ENCODE data around the gene CYB561.

Gene CYB561

DNA sequence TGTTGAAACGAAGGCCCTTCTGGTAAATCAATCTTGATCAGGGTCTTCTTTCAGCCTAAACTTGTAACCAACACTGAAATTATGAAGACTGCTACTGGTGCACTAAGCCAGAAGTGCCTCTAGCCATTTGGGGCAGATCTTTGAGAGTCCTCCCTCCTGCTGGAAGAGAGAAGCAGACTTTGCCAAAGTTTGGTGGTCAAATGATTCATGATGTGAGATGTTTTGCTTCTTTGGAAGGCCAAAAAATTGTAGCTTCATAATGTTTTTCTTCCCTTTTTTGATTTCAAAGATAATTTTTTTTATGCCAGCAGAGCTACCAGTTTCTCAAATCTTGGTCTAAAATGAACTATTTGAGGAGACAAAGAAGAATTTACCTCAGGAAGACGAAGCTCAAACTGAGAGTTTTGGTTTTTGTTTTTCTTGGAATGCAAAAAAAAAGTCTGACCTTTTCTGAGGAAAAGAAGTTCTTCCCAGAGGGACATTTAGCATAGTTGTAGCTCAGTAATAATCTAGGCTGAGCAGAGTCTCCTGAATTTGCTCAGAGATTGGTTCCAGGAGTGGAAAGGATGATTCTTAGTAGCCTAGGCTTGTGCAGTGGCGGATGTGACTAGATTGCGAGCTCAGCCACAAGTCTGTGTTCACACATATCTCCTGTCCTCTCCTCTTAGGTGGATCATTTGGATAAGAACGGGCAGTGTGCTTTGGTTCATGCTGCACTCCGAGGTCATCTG is 50.9 kb downstream of the CYB561 start:
- no peak for TF ChIP-seq POLR2AphosphoS5 (IDR thresholded peaks at IDR 0.05; ENCODE audit: low read depth, low read length)
- TF ChIP-seq SIN3A (IDR thresholded peaks at IDR 0.05; ENCODE audit: borderline replicate concordance, insufficient read depth, low read length), result no peak
- no peak for TF ChIP-seq FOXP2 (optimal IDR thresholded peaks at IDR 0.05; ENCODE audit: borderline replicate concordance, extremely low read depth, extremely low read length, insufficient read depth)
- TF ChIP-seq, protein P1, sequence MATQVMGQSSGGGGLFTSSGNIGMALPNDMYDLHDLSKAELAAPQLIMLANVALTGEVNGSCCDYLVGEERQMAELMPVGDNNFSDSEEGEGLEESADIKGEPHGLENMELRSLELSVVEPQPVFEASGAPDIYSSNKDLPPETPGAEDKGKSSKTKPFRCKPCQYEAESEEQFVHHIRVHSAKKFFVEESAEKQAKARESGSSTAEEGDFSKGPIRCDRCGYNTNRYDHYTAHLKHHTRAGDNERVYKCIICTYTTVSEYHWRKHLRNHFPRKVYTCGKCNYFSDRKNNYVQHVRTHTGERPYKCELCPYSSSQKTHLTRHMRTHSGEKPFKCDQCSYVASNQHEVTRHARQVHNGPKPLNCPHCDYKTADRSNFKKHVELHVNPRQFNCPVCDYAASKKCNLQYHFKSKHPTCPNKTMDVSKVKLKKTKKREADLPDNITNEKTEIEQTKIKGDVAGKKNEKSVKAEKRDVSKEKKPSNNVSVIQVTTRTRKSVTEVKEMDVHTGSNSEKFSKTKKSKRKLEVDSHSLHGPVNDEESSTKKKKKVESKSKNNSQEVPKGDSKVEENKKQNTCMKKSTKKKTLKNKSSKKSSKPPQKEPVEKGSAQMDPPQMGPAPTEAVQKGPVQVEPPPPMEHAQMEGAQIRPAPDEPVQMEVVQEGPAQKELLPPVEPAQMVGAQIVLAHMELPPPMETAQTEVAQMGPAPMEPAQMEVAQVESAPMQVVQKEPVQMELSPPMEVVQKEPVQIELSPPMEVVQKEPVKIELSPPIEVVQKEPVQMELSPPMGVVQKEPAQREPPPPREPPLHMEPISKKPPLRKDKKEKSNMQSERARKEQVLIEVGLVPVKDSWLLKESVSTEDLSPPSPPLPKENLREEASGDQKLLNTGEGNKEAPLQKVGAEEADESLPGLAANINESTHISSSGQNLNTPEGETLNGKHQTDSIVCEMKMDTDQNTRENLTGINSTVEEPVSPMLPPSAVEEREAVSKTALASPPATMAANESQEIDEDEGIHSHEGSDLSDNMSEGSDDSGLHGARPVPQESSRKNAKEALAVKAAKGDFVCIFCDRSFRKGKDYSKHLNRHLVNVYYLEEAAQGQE (IDR thresholded peaks at IDR 0.05; ENCODE audit: insufficient read depth in 1 of 2, low read depth in 2 of 2, low read length in 2 of 2), result no peak
- no peak for TF ChIP-seq TAF1 (IDR thresholded peaks at IDR 0.05; ENCODE audit: borderline replicate concordance, insufficient read depth, low read length)

DNA sequence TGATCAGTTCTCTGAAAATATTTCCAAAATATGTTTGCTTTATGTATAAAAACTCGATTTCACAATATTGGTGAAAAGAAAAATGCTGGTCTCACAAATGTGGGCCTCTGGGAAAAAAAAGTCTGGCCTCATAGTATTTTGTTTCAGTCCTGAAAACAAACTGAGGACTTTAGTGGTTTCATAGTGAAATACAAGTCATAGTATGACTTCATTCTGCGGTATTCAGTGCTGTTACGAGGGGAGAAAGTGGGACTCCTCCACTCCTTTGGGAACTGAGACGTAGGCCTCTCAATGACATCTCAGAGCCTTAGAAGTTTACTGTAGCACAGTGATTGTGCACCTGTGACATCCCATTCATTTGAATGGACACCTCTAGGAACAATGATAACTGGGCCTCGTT is 56.0 kb downstream of the CYB561 start:
- TF ChIP-seq, protein P1 (IDR thresholded peaks at IDR 0.05; ENCODE audit: insufficient read depth in 1 of 2, low read depth in 2 of 2, low read length in 2 of 2), result no peak
- no peak for TF ChIP-seq FOXP2 (optimal IDR thresholded peaks at IDR 0.05; ENCODE audit: borderline replicate concordance, extremely low read depth, extremely low read length, insufficient read depth)

DNA sequence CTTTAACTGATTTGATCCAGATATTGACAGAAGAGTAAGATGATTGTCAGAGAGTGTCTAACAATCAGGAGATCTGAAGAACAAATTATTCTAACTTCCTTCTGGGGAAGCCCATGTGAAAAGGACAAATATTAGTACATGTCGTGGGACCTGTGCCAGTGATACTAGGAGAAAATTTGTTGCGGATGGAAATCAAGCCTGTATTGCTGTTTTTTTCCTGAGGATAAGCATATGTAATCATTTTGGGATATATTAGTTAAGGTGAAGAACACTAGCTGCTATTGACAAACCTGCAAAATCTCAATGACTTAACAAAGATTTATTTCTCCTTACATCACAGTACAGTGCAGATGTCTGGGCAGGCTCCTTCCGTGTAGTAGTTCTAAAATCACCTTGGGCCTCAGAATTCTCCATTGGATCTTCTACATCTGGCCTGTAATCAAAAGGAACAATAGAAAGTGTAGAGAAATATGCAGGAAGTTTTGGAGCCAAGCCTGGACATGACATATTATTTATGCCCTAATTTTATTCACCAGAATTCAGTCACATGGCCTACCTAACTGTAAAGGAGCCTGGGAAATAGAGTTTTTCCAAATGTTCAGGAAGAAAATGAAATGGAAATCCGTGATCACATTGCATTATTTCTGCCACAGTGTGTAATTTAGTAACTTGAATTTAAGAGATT is 58.3 kb downstream of the CYB561 start:
- TF ChIP-seq POLR2AphosphoS5 (IDR thresholded peaks at IDR 0.05; ENCODE audit: low read depth, low read length), result no peak
- TF ChIP-seq, protein P1 (IDR thresholded peaks at IDR 0.05; ENCODE audit: insufficient read depth in 1 of 2, low read depth in 2 of 2, low read length in 2 of 2), result no peak
- TF ChIP-seq SIN3A (IDR thresholded peaks at IDR 0.05; ENCODE audit: borderline replicate concordance, insufficient read depth, low read length), result no peak
- TF ChIP-seq FOXP2 (optimal IDR thresholded peaks at IDR 0.05; ENCODE audit: borderline replicate concordance, extremely low read depth, extremely low read length, insufficient read depth), result no peak
- TF ChIP-seq TAF1 (IDR thresholded peaks at IDR 0.05; ENCODE audit: borderline replicate concordance, insufficient read depth, low read length), result no peak

DNA sequence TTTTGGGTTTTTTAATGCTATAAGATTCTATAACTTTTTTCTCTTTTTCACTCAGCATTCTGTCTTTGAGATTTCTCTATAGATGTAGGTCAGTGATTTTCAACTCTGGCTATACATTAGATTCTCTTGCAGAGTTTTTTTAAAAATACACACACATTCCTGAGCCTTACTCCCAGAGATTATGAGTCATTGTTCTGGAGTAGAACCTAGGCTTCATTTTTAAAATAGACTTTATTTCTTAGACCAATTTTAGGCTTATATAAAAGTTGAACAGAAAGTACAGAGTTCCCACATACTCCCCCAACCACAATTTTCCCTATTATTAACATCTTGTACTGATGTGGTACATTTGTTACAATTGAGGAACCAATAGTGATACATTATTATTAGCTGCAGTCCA is 63.3 kb downstream of the CYB561 start:
- no peak for TF ChIP-seq TAF1 (IDR thresholded peaks at IDR 0.05; ENCODE audit: borderline replicate concordance, insufficient read depth, low read length)
- no peak for TF ChIP-seq POLR2AphosphoS5 (IDR thresholded peaks at IDR 0.05; ENCODE audit: low read depth, low read length)
- TF ChIP-seq SIN3A (IDR thresholded peaks at IDR 0.05; ENCODE audit: borderline replicate concordance, insufficient read depth, low read length), result no peak
- TF ChIP-seq, protein P1 (IDR thresholded peaks at IDR 0.05; ENCODE audit: insufficient read depth in 1 of 2, low read depth in 2 of 2, low read length in 2 of 2), result no peak
- TF ChIP-seq FOXP2 (optimal IDR thresholded peaks at IDR 0.05; ENCODE audit: borderline replicate concordance, extremely low read depth, extremely low read length, insufficient read depth), result no peak
